Activated CD8-positive, alpha-beta T cell treated with anti-CD3 and anti-CD28 coated beads for 36 hours (primary cell): ENCODE measurements around the gene PXDN. TPM values are rescaled to one million over a fixed set of nuclear protein-coding genes. Genes with fewer than 3 reads are reported as not detected.

ENCODE experiments used
- ATAC-seq: fragments of 200-7000 bp; cut with Tn5 transposase; one replicate; pipeline ENCODE4 v1.10.0; 2021; ENCODE audit warnings: mild to moderate bottlenecking, moderate library complexity
- CTCF ChIA-PET: fragments of 350-600 bp; sonication (Branson Sonifier 250); formaldehyde crosslinking; loops from one replicate; lab custom pipeline; 2021; ENCODE audit warnings: antibody characterized with exemption; lab: Charles Lee
- POLR2A ChIA-PET: fragments of 350-600 bp; sonication (Branson Sonifier 250); formaldehyde crosslinking; loops from one replicate; lab custom pipeline; 2021; ENCODE audit warnings: antibody characterized with exemption; lab: Charles Lee
- DNase-seq: peaks from one replicate; pipeline ENCODE4 v3.0.0-alpha.2; 2020
- H3K27ac Mint-ChIP-seq: one replicate; pipeline ENCODE4 v1.8.0; 2021; ENCODE audit warnings: mild to moderate bottlenecking, mixed read lengths
- H3K27me3 Mint-ChIP-seq: one replicate; pipeline ENCODE4 v1.8.0; 2021; ENCODE audit warnings: mixed read lengths
- H3K36me3 Mint-ChIP-seq: one replicate; pipeline ENCODE4 v1.8.0; 2021; ENCODE audit warnings: low read depth, mixed read lengths
- H3K4me1 Mint-ChIP-seq: one replicate; pipeline ENCODE4 v1.8.0; 2021; ENCODE audit warnings: low read depth, mixed read lengths
- H3K4me3 Mint-ChIP-seq: one replicate; pipeline ENCODE4 v1.8.0; 2021; ENCODE audit warnings: mild to moderate bottlenecking, moderate library complexity, mixed read lengths
- H3K9me3 Mint-ChIP-seq: one replicate; pipeline ENCODE4 v1.8.0; 2021; ENCODE audit warnings: mixed read lengths
- intact Hi-C: fragments of 100-400 bp; cut with micrococcal nuclease; formaldehyde crosslinking; loops from one replicate; pipeline ENCODE4 v1.10.0; 2022
- total RNA-seq, 2 experiments: library from RNA; stranded (reverse); gene quantifications; one replicate each; pipeline ENCODE4 v1.2.3, GENCODE V29; 2021
- TF ChIP-seq, protein P1 (sequence below): fragments of 200-600 bp; IDR thresholded peaks from one replicate; pipeline ENCODE4 v1.8.0; 2022; ENCODE audit warnings: antibody characterized with exemption, mild to moderate bottlenecking

The PXDN gene
- total RNA-seq, 2 experiments from 2014 or later, result 0.58 to 0.83 TPM

DNA sequence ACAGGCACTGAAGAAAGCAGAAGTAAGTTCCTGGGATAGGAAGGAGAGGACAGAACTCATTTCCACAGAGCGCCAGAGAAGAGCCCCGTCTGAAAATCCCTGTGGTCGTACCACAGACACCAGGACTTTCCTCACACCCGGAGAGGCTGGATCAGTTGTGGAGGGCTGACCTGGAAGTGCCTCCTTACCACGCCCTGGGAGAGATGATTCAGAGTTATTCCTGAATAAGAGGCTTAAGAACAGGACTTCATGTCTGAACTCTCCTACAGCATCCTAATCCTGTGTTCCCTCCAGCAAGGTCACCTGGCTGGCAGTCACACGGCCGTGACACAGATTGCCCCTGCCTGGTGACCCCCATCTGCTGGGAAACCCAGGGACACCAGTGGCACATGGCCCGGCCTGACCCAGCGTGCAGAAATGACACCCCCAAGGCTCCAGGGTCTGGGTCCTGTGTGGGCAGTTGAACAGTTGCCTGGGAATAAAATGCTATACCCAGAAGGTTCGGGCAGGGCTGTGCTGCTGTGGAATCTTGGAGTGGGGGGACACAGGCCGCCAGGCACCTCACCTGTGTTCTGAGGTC is 105.9 kb downstream of the PXDN start:
- H3K27ac Mint-ChIP-seq, result no peak overlapping the region
- TF ChIP-seq, protein P1, sequence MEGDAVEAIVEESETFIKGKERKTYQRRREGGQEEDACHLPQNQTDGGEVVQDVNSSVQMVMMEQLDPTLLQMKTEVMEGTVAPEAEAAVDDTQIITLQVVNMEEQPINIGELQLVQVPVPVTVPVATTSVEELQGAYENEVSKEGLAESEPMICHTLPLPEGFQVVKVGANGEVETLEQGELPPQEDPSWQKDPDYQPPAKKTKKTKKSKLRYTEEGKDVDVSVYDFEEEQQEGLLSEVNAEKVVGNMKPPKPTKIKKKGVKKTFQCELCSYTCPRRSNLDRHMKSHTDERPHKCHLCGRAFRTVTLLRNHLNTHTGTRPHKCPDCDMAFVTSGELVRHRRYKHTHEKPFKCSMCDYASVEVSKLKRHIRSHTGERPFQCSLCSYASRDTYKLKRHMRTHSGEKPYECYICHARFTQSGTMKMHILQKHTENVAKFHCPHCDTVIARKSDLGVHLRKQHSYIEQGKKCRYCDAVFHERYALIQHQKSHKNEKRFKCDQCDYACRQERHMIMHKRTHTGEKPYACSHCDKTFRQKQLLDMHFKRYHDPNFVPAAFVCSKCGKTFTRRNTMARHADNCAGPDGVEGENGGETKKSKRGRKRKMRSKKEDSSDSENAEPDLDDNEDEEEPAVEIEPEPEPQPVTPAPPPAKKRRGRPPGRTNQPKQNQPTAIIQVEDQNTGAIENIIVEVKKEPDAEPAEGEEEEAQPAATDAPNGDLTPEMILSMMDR, result no peak
- no peak for DNase-seq
- no peaks in the 10 kb centered on the region for H3K36me3 Mint-ChIP-seq
- POLR2A ChIA-PET, result no interaction called here
- H3K27me3 Mint-ChIP-seq, result no peaks in the 10 kb centered on the region
- CTCF ChIA-PET, result no interaction called here
- H3K4me3 Mint-ChIP-seq, result no peak overlapping the region
- H3K4me1 Mint-ChIP-seq, result no peaks in the 10 kb centered on the region
- intact Hi-C loops, result no loop called here
- no peaks in the 10 kb centered on the region for H3K9me3 Mint-ChIP-seq
- ATAC-seq, result no peak

DNA sequence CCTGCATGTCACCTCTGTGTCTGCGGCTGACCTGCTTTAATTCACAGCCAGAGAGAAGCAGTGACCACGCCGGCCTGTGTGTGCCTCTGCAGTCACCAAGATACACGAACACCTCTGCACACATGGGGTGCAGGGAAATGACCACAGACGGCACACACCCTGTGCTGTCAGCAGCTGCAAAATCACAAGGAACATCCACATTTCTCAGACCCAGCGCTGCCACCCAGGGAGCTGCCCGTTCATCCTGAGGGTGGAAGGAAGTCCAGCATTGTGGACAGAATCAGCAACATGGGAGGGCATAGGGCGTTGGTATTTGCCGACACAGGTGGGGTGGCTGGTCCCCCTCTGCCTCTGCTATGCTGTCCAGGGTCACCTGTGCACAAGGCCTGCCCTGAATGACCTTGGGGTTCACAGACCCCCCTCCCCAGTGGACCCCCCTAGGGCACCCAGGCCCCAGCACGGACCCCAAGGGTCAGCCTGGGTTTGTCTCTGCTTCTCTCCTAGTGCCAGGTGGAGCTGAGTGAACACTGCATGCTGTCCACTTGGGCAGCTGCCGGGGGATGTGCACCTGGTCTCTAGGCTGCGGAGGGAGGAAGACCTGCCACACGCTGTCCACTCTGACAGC is 107.4 kb downstream of the PXDN start:
- ATAC-seq, result no peak
- Mint-ChIP-seq H3K9me3 (no peaks in the 10 kb centered on the region), H3K4me3 (no peak overlapping the region), H3K4me1 (no peaks in the 10 kb centered on the region), H3K36me3 (no peaks in the 10 kb centered on the region), H3K27ac (no peak overlapping the region), H3K27me3 (no peaks in the 10 kb centered on the region)
- ChIA-PET POLR2A (no interaction called here), CTCF (interaction anchor here (0.9 kb wide), 1 partner anchor 12 kb away, joined by 3 read pairs; no protein-coding TSS in a partner anchor)
- no peak for DNase-seq
- intact Hi-C loops, result no loop called here
- TF ChIP-seq, protein P1, result no peak

DNA sequence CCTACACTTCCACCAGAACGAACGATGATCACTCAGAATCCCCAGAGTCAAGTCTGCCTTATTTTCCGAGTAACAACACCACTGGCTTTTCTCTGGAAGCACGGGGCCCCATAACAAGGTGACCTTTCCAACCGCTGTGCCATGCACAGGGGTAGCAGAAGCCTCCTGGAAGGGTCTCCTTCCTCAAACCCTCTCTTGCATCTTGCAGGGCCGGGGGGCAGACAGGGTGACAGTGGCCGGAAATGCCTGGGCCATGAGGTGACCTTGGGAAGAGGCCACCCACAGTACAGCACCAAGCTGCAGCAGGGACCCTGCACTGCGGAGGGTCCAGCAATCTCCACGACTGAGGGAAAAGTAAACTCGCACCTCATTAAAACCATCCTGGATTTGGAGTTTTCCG is 108.5 kb downstream of the PXDN start:
- no peaks in the 10 kb centered on the region for H3K4me1 Mint-ChIP-seq

DNA sequence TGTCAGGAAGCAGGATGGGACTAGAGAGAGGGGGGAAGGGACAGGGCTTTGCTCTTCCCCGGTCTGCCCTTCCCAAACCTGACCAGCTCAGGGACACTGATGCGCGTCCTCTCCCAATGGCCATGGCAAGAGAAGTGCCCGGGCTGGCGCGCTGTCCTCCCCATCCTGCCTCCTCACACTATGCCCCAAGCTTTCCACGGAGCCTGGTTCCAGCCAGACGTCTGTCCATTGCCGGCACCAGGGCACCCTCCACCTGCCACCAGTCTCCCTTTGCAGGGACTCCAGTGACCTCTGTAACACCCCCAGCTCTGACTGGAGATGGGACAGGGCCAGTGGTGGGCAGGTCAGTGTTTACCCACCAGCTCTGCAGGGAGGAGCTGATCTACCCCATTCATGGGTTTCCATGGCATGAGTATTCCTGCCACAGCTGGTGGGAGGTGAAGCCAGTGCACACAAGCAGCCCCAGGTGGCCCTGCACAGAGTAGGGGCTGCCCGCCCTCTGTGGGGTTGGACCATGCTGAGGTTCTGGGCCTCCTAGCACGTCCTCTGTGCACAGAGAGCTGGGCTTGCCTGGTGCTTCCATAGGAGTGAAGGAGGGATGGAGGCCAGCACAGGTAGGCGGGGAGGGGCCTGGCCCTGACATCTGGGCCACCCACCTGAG is 109.5 kb downstream of the PXDN start:
- no peaks in the 10 kb centered on the region for H3K27me3 Mint-ChIP-seq
- H3K36me3 Mint-ChIP-seq, result no peaks in the 10 kb centered on the region
- no peak for ATAC-seq
- CTCF ChIA-PET, result no interaction called here
- H3K9me3 Mint-ChIP-seq, result no peaks in the 10 kb centered on the region
- intact Hi-C loops, result no loop called here
- no peak for DNase-seq
- POLR2A ChIA-PET, result no interaction called here
- TF ChIP-seq, protein P1, result no peak
- no peaks in the 10 kb centered on the region for H3K4me1 Mint-ChIP-seq
- no peak overlapping the region for H3K4me3 Mint-ChIP-seq
- no peak overlapping the region for H3K27ac Mint-ChIP-seq

More for the DNA sequence above, 108.5 kb downstream of the PXDN start:
- no peaks in the 10 kb centered on the region for H3K36me3 Mint-ChIP-seq
- no peaks in the 10 kb centered on the region for H3K27me3 Mint-ChIP-seq
- H3K4me3 Mint-ChIP-seq, result no peak overlapping the region
- ATAC-seq (no peak), DNase-seq (no peak)
- intact Hi-C loops, result no loop called here
- TF ChIP-seq, protein P1, result no peak
- ChIA-PET POLR2A (no interaction called here), CTCF (interaction anchor here (0.9 kb wide), 1 partner anchor 11 kb away, joined by 3 read pairs; no protein-coding TSS in a partner anchor)
- H3K9me3 Mint-ChIP-seq, result no peaks in the 10 kb centered on the region
- H3K27ac Mint-ChIP-seq, result no peak overlapping the region

DNA sequence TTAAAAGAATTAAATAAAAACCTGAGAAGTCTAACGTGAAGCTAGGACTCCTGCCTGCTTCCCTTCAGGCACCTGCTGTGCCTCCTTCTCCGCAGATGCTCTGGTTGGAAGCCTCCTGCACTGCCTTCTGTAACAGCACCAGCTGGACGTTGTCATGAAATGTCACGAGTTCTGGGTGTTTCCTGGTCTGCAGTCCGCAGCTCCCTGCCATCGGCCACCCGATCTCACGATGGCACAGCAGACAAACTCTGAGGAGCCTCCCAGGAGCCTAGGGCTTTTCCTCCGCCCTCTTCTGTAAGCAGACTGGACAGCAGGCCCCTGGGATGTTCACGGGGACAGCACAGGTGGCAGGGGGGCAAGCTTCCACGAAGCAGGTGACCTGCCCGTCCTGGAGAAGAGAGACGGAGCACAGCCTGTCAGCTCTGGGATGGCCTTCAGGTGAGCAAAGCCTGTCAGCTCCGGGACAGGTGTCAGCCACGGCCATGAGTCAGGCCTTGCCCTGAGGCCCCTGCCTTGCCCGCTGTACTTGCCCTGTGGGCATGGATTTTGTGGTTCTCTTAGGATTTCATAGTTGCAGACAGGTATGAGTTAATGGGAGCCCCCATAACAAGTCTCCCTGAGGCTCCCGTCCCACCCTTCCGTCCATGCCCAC is 110.3 kb downstream of the PXDN start:
- Mint-ChIP-seq H3K9me3 (no peaks in the 10 kb centered on the region), H3K27me3 (no peaks in the 10 kb centered on the region), H3K4me1 (no peaks in the 10 kb centered on the region), H3K4me3 (no peak overlapping the region), H3K27ac (no peak overlapping the region), H3K36me3 (no peaks in the 10 kb centered on the region)
- DNase-seq, result no peak
- intact Hi-C loops, result no loop called here
- no peak for ATAC-seq
- ChIA-PET CTCF (no interaction called here), POLR2A (no interaction called here)
- TF ChIP-seq, protein P1, result no peak
